Osteocyte (in vitro differentiated cells): Measurements from ENCODE around the gene ITIH6. TPM values are rescaled to one million over a fixed set of nuclear protein-coding genes. Genes with fewer than 3 reads are reported as not detected.
"Not testable (repeated sequence)": the region's sequence is repeated elsewhere in the genome, so short reads cannot be mapped to it uniquely, and the experiment has no call there.

ENCODE experiments used
- DNase-seq: peaks from one replicate; pipeline ENCODE4 v3.0.0; 2021; ENCODE audit warnings: mixed read lengths; ENCODE audit not compliant: unreplicated experiment; ENCODE audit errors: extremely low spot score
- H3K27ac Mint-ChIP-seq: one replicate; pipeline ENCODE4 v1.8.0; 2021; ENCODE audit warnings: mild to moderate bottlenecking, mixed read lengths; ENCODE audit not compliant: unreplicated experiment
- H3K27me3 Mint-ChIP-seq: one replicate; pipeline ENCODE4 v1.8.0; 2021; ENCODE audit warnings: mixed read lengths; ENCODE audit not compliant: unreplicated experiment
- H3K36me3 Mint-ChIP-seq: one replicate; pipeline ENCODE4 v1.8.0; 2021; ENCODE audit warnings: mixed read lengths; ENCODE audit not compliant: unreplicated experiment
- H3K4me1 Mint-ChIP-seq: one replicate; pipeline ENCODE4 v1.8.0; 2021; ENCODE audit warnings: mixed read lengths; ENCODE audit not compliant: unreplicated experiment
- H3K4me3 Mint-ChIP-seq: one replicate; pipeline ENCODE4 v1.8.0; 2021; ENCODE audit warnings: mild to moderate bottlenecking, moderate library complexity, mixed read lengths; ENCODE audit not compliant: unreplicated experiment
- H3K9me3 Mint-ChIP-seq: one replicate; pipeline ENCODE4 v1.8.0; 2021; ENCODE audit warnings: mixed read lengths; ENCODE audit not compliant: unreplicated experiment
- CTCF ChIP-seq: fragments of 200-600 bp; sonication (generic); IDR thresholded peaks from 2 replicates; pipeline ENCODE4 v1.5.0; 2021; ENCODE audit warnings: antibody characterized with exemption, mild to moderate bottlenecking, moderate library complexity
- total RNA-seq: library from RNA; stranded (reverse); gene quantifications from 2 replicates; pipeline ENCODE4 v1.2.1, GENCODE V29; 2021

Gene ITIH6
- total RNA-seq, 1 donor from 2014 or later = not detected

GRCh38 chrX:54745676-54746075 lies 52.4 kb downstream of the ITIH6 start:
- Mint-ChIP-seq H3K4me1 (no peaks in the 10 kb centered on the region), H3K36me3 (no peaks in the 10 kb centered on the region), H3K27ac (no peak overlapping the region), H3K4me3 (no peak overlapping the region), H3K27me3 (no peaks in the 10 kb centered on the region), H3K9me3 (peaks cover 3% of the 10 kb centered on the region)
- DNase-seq = no peak
- no peak for TF ChIP-seq CTCF

GRCh38 chrX:54738567-54738966 lies 59.5 kb downstream of the ITIH6 start:
- H3K4me3 Mint-ChIP-seq, H3K4me1 Mint-ChIP-seq, H3K27me3 Mint-ChIP-seq, H3K27ac Mint-ChIP-seq, H3K36me3 Mint-ChIP-seq, DNase-seq: not testable (repeated sequence)
- H3K9me3 Mint-ChIP-seq = peaks cover 22% of the 10 kb centered on the region

GRCh38 chrX:54736298-54736942 lies 61.6 kb downstream of the ITIH6 start:
- H3K27ac Mint-ChIP-seq, H3K27me3 Mint-ChIP-seq, H3K36me3 Mint-ChIP-seq, H3K4me1 Mint-ChIP-seq, DNase-seq, H3K4me3 Mint-ChIP-seq: not testable (repeated sequence)
- H3K9me3 Mint-ChIP-seq = peaks cover 26% of the 10 kb centered on the region

- Mint-ChIP-seq H3K27me3 (peaks cover 5% of the 10 kb centered on the region), H3K36me3 (no peaks in the 10 kb centered on the region), H3K9me3 (peaks cover 4% of the 10 kb centered on the region), H3K4me1 (no peaks in the 10 kb centered on the region), H3K4me3 (no peak overlapping the region), H3K27ac (no peak overlapping the region)
- no peak for DNase-seq
- no peak for TF ChIP-seq CTCF
Measured at GRCh38 chrX:54721424-54721823, 76.6 kb downstream of the ITIH6 start.

GRCh38 chrX:54715621-54716020 lies 82.4 kb downstream of the ITIH6 start:
- DNase-seq = no peak
- no peak for TF ChIP-seq CTCF
- no peaks in the 10 kb centered on the region for H3K4me1 Mint-ChIP-seq
- no peak overlapping the region for H3K4me3 Mint-ChIP-seq
- H3K27me3 Mint-ChIP-seq = peaks cover 5% of the 10 kb centered on the region
- H3K36me3 Mint-ChIP-seq = no peaks in the 10 kb centered on the region
- peaks cover 6% of the 10 kb centered on the region for H3K9me3 Mint-ChIP-seq
- H3K27ac Mint-ChIP-seq = no peak overlapping the region

GRCh38 chrX:54714424-54714823 lies 83.6 kb downstream of the ITIH6 start:
- no peak for DNase-seq
- no peaks in the 10 kb centered on the region for H3K4me1 Mint-ChIP-seq
- peaks cover 6% of the 10 kb centered on the region for H3K9me3 Mint-ChIP-seq
- H3K27me3 Mint-ChIP-seq = peaks cover 5% of the 10 kb centered on the region
- H3K36me3 Mint-ChIP-seq = no peaks in the 10 kb centered on the region
- no peak for TF ChIP-seq CTCF
- no peak overlapping the region for H3K27ac Mint-ChIP-seq
- H3K4me3 Mint-ChIP-seq = no peak overlapping the region
